T47D (cell line): ENCODE data around the gene RAB35.

Experiments
- DNase-seq, 2 experiments: peaks; one replicate each; pipeline versions ENCODE4 v3.0.0 to v3.0.0-alpha.2; 2011 to 2012; ENCODE audit warnings: low read depth in 1 of 2, low spot score in 1 of 2
- JUND ChIP-seq: IDR thresholded peaks from 2 replicates; pipeline ENCODE4 v1.6.1; 2012; ENCODE audit warnings: low read depth
- in situ Hi-C: cut with HindIII; loops from 2 replicates; pipeline ENCODE4 v1.10.0; 2016; ENCODE audit warnings: low sequenced_read_pairs, low pct_unique_long_range_greater_than_20kb

Gene RAB35

DNA sequence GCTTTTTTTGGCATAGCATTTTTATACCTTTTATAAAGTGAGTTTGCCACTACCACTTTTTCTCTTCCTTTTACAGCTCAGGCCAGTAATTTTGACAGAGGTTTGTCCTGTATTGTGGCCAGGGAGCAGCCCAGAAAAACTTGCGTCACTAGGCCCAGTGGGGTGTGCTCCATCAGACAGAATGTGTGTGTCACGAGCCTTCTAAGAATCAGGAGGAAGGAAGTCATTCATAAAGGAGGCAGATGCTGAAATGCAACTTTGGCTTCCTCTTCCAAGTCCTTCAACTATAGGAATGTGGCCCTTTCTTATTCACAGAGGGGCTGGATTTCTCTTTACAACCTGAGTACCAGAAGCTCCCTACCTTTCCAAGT, 10.1 kb upstream of the RAB35 start:
- no peak for DNase-seq
- in situ Hi-C loops = no loop called here
- no peak for TF ChIP-seq JUND

DNA sequence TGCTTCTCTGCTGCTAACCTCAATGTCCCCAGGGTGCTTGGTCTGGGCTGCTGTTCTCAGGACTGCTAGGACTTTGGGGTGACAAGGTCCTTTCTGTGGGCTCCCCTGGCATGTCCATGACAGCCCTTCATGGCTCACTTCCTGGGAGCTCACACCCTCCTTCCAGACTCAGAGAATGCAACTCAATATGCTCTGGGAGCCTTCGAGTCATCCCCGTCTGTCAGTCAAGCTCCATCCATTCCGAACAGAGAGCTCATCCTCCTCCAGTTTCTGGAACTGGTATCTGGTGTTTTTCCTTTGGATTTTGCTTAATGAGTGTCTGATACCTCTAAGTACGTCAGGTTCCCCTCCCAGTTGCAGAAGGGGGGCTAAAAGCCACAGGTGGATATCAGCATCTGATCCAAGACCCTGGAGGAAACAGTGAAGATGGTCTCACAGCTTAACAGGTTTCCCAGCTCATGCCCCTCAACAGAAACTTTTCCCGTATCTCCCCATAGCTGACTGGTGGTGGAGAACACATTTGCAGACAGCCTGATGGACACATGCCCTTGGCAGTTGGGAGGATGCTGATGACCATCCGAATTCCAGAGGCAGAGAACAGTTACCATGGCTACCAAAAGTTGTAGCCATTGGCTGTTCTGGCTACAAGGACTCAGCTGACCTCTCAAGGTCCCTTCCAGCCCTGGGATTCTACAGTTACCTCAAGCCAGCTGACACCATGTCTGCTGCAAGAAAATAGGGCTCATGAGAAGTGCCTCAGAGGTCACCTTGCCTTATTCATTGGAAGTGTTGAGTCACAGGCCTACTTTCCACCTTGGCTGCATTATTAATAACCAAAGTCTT, 9.5 kb upstream of the RAB35 start:
- no peak for DNase-seq
- in situ Hi-C loops = no loop called here
- no peak for TF ChIP-seq JUND

DNA sequence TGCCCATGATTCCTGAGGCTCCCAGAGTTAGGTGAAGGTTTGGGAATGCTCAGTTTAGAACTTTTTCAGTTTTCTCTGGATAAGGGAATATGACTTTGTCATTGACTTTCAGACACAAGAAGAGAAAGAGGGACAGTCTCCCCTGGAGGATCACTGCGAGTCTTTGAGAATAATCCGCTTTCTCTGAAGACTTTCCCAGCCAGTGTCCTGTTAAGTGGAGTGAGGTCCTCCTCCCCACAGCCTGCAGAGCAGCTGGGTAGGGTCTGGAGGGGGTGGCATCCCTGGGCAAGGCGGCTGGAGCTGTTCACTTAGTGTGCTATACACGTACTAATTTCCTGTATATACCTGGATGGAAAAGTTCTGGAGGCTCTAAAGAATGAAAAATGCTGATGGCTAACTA, 8.5 kb upstream of the RAB35 start:
- in situ Hi-C loops = no loop called here
- DNase-seq = no peak
- no peak for TF ChIP-seq JUND

- no peak for TF ChIP-seq JUND
- DNase-seq = no peak
- in situ Hi-C loops = no loop called here
These were observed 5.3 kb upstream of the RAB35 start for GRCh38 chr12:120121766-120122293.

- no peak for DNase-seq
- no peak for TF ChIP-seq JUND
- in situ Hi-C loops = no loop called here
These were observed 4.8 kb upstream of the RAB35 start for GRCh38 chr12:120121343-120121742.

GRCh38 chr12:120119271-120119973, 2.9 kb upstream of the RAB35 start:
- no peak for DNase-seq
- no peak for TF ChIP-seq JUND
- in situ Hi-C loops = no loop called here

DNA sequence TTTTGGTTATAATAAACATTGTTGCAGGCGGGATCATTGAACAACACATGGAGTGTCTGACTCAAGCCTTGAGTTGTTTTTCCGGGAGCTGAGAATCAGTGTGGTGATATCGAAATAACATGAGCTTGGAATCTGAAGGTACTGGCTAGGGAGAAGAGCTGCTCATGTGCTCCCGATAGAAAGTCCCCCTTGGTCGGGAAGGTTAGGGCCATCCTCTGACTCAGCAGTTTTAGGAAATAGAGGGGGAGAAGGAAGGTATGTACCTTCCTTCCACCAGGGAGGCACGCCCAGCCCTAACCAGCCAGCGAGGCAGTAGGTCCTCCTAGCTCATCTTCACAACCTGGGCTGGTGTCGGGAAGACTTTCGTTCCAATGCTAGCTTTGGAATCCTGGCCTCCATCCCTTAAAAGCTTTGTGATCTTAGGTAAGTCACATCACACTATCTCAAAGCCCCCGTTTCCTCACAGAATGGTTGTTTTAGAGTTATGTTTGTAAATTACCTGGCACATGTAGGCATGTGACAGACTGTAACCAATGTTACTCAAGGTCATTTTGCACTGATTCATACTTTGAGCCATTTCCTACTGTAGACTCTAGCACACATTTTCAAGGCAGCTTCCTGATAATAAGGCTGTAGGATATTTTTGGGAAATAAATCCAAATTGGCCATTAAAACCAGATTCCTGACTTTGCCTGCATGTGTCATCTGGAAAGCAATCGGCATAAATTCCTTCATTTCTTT, 1.9 kb upstream of the RAB35 start:
- in situ Hi-C loops = no loop called here
- DNase-seq = no peak
- TF ChIP-seq JUND = no peak

DNA sequence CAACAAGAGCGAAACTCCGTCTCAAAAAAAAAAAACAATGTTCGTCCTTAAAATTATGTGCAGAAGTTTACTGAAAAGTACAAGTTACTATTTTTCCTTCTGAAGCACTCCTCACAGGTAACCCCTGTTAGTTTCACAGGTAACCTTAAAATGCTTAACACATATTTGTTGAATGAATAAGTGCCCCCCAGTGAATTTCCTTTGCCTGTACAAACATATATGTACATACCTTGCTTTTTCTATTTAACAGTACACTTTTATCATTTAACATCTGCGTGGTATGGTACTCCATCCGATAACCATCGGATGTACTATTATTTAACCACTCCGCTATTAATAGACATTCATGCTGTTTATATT, 1.4 kb upstream of the RAB35 start:
- TF ChIP-seq JUND = no peak
- no peak for DNase-seq
- in situ Hi-C loops = no loop called here

DNA sequence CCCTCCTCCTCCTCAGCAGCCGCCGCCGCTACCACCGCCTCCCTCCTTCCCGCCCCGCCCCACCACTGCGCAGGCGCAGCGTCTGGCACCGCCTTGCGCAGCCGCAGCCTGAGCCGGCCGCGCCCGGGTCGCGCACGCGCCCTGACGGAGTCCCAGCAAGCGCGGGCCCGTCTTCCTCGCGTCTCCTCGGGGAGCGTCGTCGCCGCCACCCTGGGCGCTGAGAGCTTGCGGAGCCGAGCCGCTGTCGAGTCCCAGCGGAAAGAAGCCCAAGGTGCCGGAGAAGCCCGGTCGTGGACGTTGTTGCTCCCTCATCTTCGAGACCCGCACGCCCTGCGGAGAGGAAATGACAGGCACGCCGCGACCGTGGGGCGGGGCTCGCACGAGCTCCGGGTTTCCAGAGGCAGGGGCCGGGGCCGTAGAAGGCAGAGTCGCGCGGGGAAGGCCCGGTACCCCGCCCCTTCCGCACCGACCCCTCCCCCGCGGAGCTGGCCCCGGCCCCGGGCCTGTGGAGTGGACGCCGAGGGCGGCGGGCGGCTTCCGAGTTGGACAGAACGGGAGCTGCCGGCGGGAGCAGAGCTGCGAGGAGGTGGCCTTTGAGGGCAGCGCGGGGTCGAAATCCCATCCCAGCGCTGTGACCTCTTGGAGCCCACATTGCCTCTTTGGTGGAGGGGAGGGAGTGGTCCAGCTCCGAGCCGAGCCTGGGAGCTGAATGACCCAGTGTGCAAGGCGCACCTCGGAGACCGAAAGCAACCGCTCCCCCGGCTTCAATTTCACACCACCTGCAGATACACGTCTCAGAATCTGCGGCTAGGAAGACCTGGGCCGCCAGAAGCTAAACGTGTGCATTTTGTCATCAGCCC, 469 bp upstream of the RAB35 start:
- peak; percentile 97 to 100 for DNase-seq
- in situ Hi-C loops = no loop called here
- TF ChIP-seq JUND = no peak

- TF ChIP-seq JUND = no peak
- DNase-seq = peak; percentile 56 to 72
- in situ Hi-C loops = no loop called here
These were observed 687 bp downstream of the RAB35 start for GRCh38 chr12:120115692-120116440.

DNA sequence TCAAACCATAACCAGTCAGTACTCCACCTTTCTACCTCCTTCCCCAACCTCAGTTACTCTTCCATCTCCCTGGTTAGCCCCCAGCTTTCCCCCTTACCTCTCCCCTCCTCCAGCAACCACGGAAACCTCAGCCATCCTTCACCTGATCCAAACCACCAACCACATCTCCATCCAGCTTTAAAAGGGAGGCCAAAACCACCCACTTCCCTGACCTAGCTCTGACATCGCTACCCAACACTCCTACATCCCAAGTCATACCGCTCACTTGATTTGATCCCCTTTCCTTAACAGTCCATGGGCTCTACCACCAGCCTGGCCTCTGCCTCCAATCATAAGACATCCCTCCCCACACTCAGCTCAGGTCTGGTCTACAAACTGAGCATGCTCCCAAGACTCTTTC, 1.5 kb downstream of the RAB35 start:
- no peak for DNase-seq
- no peak for TF ChIP-seq JUND
- in situ Hi-C loops = no loop called here
